ENCODE results near the gene MICALL1.

Gene MICALL1

GRCh38 chr22:37983860-37984791 lies 78.0 kb downstream of the MICALL1 start, which contains the start of gene SOX10:
Gene SOX10, minus strand, starts transcription at chr22:37984555. Its CDS starts 771 bp downstream, at chr22:37983784.
- no peak for DNase-seq (ENCODE audit: low read depth)

GRCh38 chr22:37985050-37985585 lies 79.0 kb downstream of the MICALL1 start:
- DNase-seq (ENCODE audit: low read depth), result no peak

GRCh38 chr22:37985751-37986281 lies 79.7 kb downstream of the MICALL1 start:
- DNase-seq (ENCODE audit: low read depth), result no peak

- no peak for DNase-seq (ENCODE audit: low read depth)
Measured at GRCh38 chr22:37986371-37986770, 80.3 kb downstream of the MICALL1 start.

GRCh38 chr22:37989146-37990045 lies 83.3 kb downstream of the MICALL1 start:
- DNase-seq (ENCODE audit: low read depth), result no peak

GRCh38 chr22:37990301-37990700 lies 84.2 kb downstream of the MICALL1 start:
- no peak for DNase-seq (ENCODE audit: low read depth)

GRCh38 chr22:37990862-37991261 lies 84.8 kb downstream of the MICALL1 start:
- DNase-seq (ENCODE audit: low read depth), result no peak

GRCh38 chr22:37991731-37992442 lies 85.8 kb downstream of the MICALL1 start:
- DNase-seq (ENCODE audit: low read depth), result no peak

All from activated T-cell treated with anti-CD3 and anti-CD28 coated beads for 1 hour (primary cell).